Nucleus accumbens (tissue), 56 donors: Measurements from ENCODE around the gene KLRC2.
"Not testable (repeated sequence)": the region's sequence is repeated elsewhere in the genome, so short reads cannot be mapped to it uniquely, and the experiment has no call there.

Experiments used
- DNase-seq, 56 donors: peaks; one replicate each; lab custom pipeline; 2025; lab: John Stamatoyannopoulos, UW

Gene KLRC2

DNA sequence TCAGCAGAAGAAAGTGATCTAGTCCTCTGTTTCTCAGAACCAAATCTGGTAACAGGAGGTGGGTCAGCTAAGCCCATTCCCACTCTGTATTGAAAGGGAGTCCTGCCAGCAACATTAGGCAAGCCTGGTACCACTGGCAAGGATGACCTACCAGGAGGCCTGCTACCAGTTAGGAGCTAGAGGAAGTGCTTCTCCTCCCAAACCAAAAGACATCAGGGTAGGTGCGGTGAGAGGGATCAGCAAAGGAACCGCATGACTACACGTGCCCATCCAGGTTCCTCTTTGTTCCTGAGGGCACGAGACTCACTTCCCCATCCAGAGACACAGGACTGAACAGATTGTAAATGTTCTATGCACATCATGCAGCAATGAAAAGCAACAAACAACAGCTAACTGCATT is 29.1 kb downstream of the KLRC2 start:
- DNase-seq = no peak

DNA sequence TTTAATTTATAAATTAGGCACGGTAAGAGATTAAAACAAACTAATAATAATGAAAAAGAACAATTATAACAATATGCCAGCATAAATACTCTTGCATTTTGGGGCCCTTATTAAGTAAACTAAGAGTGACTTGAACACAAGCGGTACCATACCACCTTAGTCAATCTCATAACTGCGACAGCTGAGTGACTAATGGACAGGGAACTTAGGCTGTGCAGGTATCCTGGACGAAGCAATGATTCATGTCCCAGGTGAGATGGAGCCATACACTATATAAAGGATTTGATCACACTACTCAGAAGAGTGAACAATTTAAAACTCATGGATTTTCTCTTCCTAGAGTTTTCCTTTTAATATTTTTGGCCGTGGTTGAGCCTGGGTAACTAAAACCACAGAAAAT is 30.5 kb downstream of the KLRC2 start:
- no peak for DNase-seq

DNA sequence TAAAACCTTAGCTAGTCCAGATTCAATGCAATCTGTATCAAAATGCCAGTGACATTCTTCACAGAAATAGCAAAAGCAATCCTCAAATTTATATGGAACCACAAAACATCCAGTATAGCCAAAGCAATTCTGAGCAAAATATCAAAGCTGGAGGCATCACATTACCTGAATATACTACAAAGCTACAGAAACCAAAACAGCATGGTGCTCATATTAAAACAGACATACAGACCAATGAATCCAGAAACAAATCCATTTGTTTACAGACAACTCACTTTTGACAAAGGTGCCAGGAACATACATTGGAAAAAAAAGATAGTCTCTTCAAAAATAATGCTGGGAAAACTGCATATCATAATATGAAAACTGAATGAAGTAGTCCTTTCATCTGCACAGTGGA is 31.0 kb downstream of the KLRC2 start:
- DNase-seq = no peak

DNA sequence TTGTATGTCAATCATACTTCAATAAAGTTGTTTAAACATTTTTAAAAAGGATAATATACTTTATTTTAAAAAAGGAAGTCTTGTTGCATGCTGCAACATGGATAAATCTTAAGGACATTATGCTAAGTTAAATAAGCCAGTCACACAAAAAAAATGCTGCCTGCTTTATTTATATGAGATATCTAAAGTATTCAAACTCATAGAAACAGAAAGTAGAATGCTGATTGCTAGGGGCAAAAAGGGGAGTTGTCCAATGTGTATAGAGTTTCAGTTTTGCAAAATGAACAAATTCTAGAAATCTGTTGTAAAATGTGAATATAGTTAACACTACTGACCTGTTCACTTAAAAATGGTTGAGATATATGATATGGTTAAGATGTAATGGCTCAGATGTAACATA is 35.0 kb downstream of the KLRC2 start:
- no peak for DNase-seq

DNA sequence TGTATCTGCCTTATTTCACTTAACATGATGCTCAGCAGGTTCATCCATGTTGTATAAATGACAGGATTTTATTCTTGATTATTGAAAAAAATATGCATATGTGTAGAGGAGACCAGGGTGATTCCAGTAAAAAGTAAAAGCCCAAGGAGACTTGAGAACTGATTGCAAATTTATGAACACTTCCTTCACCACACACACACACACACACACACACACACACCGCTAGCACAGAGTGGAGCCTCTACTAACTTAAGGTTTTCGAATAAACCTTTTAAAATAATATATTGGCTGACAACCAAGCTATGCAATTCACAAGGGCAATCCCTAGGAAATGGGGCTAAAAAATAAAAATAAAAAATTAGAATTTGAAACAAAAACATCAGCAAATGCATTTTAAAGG is 37.6 kb downstream of the KLRC2 start:
- DNase-seq = no peak

DNA sequence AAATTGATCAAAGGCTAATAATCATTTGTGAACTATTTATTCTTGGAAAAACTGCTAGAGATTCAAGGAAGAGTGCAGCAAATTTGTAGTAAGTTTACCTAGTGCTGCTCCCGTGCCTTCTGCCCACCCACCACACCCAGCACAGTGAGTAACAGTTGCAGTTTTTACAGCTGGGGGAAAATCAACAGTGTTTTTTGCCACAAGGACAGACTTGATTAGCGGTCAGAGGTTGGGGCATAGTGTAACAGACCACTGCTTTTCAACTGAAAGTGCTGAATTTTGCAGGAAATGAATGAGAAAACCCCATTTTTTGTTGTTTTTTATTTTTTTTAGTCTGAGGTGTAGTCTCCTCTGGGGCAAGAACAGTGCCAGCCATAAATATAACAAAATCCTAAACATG is 38.5 kb downstream of the KLRC2 start:
- no peak for DNase-seq

DNA sequence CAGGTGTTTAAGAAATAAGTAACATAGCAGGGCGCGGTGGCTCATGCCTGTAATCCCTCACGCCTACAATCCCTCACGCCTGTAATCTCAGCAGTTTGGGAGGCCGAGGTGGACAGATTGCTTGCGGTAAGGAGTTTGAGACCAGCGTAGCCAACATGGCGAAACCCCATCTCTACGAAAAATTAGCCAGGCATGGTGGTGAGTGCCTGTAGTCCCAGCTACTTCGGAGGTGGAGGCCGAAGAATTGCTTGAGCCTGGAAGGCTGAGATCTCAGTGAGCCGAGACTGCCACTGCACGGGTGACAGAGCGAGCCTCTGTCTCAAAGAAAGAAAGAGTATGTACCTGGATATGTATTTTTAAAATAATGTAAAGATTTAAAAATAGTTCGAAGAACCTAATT is 39.6 kb downstream of the KLRC2 start:
- not testable (repeated sequence) for DNase-seq

DNA sequence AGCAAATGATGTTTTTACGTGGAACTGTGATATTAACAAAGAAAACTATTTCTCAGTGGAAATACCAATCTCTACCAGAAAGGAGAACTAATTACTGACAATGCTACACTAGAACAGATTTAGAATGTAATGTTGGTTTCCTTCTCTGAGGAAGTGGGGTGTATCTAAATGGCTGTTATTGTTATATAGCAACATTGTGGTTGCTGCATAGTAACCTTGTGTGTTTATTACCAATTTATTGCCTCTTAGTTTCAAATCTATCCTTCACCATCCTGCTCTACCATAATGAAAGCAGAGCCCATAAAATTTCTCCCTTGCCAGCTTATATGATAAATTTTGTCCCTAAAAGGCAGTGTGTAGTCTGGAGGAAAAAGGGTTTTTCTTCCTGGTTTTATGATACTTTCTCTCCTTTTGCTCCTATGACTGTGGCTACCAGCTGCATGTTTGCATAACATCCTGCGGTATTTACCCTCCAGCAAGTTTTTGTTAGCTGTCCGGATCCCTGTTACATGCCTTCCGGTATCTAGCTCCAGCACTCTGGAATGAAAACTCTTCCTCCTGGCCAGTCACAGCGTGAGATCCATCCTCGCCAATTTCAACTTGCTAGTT is 40.3 kb downstream of the KLRC2 start:
- no peak for DNase-seq

DNA sequence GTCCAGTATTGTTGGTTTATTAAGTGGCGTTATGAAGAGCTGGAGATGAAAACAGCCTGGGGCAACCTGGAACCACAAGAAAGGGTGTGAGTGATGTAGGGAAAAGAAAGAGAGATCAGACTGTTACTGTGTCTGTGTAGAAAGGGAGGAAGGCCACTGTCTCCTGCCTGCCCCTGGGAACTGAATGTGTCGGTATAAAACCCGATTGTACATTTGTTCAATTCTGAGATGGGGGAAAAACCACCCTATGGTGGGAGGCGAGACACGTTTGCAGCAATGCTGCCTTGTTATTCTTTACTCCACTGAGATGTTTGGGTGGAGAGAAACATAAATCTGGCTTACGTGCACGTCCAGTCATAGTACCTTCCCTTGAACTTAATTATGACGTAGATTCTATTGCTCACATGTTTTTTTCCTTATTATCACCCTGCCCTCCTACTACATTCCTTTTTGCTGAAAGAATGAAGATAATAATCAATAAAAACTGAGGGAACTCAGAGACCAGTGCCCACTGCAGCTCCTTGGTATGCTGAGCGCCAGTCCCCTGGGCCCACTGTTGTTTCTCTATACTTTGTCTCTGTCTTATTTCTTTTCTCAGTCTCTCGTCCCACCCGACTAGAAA is 41.2 kb downstream of the KLRC2 start:
- DNase-seq = not testable (repeated sequence)

DNA sequence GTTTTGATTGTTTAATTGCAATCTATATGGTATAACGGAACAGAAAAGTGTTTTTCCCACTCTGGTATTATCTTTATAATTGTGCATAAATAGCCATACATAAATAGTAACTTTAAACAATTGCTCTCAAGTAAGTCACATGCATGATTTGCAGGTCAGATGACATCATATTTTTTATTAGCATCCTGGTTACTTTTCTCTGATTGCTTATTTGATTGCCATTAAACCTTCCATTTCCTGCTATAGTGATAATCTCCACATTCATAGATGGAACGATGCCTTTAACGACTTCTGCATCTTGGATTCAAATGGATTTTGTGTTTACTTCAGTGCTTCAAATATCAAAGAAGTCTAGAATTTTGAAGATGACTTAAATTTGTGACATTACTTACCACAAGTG is 42.5 kb downstream of the KLRC2 start:
- DNase-seq = no peak

DNA sequence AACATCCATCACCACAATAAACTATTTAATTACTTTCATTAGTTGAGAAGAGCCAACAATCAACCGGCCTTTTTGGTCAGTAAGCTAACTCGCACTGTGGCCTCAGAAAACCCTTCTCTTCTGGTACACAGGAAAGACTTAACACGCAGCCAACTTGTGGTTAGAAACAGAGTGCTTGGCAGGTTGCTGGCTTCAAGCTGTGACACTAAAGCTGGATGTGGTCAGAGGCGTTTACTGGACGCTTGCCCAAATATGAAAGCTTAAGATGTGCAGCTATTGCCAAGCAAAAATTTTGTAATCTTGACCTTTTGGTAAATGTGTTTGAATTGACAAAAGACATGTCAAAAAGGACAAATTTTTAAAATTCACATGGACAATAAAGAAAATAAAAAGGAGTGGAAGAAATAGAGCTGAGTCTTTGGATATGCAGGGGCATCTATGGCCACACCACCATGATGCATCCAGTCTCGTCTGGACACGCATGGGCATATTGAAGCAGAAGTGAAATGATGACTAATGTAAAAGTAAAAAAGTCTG is 43.3 kb downstream of the KLRC2 start:
- DNase-seq = peak in 1 of 56 donors; percentile 17

DNA sequence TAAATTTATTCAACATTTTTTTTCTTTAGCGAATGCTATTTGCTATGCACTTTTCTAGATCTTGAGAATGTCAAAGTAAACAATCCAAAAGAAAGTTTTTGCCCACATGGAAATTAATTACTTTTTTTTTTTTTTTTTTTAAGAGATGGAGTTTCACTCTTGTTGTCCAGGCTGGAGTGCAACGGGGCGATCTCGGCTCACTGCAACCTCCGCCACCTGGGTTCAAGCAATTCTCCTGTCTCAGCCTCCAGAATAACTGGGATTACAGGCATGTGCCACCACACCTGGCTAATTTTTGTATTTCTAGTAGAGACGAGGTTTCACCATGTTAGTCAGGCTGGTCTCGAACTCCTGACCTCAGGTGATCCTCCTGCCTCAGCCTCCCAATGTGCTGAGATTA is 44.8 kb downstream of the KLRC2 start:
- DNase-seq = not testable (repeated sequence)

DNA sequence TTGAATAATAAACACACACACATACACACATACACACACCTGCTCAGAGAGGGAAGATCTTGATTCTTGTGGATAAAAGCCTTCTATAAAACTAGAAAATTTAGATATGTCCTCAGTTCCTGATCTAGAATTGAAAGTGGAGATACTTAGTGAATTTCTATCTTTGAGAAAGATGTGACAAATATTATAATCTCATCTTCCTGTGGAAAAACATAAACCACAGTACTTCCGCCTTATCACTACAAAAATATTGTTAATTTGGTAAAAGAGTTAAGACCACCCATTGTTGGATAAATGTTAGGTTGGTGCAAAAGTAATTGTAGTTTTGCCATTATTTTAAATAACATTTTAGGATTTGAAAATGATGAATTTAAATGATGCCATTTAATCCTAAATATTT is 45.9 kb downstream of the KLRC2 start, which contains the start of gene KLRK1:
TSS of gene KLRK1 (minus strand) at position 138 of the 400 bp plus-strand sequence. CDS start 1,231 bp downstream, outside the sequence.
- DNase-seq = no peak

DNA sequence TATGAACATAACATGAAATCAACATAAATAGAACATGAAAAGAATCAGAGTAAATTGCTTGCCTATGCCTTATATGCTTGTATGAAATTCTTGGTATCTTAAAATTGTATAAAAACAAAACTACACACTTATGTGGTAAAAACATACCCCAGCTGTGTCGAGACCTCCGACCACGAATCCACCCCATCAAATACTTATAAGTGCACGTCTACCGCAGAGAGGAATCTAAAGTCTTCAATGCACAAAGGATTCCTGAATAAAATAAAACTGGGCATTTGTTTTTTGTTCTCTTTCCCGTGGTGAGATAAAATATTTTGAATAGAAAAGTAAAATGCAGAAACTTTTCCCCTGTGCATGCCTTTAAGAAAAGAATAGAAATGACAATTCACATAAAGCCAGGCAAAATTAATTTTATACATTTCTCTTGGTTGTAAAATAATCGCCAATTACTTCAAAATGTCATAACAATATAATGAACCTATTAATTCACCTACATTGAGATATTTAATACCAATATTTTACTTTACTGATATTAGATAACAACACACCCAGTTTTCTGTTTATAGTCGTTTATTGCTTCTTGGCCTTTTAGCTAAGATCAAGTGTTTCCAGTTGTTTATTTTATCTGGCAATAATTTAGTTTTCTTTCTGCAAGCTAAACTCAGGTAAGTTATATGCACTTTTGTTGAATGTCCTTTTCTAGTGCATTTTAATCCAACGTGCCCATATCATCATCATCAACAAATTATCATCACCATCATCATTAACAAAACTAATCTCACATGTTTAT is 47.0 kb downstream of the KLRC2 start:
- no peak for DNase-seq

DNA sequence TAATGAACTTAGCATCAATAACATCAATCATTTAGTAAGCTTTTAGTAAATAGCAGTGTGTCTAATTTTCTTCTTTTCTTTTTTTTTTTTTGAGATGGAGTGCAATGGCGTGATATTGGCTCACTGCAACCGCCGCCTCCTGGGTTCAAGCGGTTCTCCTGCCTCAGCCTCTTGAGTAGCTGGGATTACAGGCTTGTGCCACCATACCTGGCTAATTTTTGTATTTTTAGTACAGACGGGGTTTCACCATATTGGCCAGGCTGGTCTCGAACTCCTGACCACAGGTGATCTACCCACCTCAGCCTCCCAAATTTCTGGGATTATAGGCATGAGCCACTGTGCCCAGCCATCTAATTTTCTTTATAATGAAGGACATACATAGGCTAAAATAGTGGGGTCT is 48.3 kb downstream of the KLRC2 start:
- not testable (repeated sequence) for DNase-seq

DNA sequence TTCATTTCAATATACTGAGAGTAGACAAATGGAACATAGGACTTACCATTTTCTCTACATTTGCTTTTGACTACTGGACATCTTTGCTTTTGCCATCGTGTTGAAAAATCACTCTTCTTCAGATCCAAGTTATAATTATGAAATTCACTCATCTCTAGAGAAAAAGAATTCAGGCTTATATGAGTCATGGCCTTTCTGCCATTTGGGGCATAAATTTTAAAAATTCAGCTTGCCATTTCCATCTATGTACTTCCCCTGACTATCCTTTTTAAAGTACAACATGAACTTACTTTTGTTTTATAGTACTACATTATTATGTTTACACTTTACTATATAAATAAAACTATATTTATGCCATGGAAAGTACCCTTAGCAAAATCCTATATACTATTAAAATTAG is 49.0 kb downstream of the KLRC2 start:
- DNase-seq = no peak

DNA sequence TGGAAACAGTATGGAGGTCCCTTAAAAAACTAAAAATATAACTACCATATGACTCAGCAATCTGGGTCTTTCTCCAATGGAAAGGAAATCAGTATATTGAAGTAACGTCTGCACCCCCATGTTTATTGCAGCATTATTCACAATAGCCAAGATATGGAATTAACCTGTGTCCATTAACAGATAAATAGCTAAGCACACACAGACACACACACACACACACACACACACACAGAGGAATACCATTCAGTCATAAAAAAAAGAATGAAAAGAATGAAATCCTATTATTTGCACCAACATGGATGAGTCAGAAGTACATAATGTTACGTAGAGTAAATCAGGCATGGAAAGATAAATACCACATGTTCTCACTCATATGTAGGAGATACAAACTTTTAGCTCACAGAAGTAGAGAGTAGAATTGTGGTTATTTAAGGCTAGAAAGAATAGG is 50.6 kb downstream of the KLRC2 start:
- DNase-seq = no peak

DNA sequence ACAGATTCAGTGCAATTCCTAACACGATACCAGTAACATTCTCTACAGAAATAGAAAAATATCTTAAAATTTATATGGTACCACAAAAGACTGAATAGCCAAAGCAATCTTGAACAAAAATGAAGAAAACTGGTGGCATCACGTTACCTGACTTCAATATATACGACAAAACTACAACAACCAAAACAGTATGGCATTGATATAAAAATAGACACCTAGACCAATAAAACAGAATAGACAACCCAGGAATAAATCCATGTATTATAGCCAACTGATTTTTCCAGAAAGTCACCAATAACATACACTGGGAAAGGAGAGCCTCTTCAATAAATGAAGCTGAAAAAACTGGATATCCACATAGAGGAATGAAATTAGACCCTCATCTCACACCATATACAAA is 51.6 kb downstream of the KLRC2 start:
- DNase-seq = no peak

DNA sequence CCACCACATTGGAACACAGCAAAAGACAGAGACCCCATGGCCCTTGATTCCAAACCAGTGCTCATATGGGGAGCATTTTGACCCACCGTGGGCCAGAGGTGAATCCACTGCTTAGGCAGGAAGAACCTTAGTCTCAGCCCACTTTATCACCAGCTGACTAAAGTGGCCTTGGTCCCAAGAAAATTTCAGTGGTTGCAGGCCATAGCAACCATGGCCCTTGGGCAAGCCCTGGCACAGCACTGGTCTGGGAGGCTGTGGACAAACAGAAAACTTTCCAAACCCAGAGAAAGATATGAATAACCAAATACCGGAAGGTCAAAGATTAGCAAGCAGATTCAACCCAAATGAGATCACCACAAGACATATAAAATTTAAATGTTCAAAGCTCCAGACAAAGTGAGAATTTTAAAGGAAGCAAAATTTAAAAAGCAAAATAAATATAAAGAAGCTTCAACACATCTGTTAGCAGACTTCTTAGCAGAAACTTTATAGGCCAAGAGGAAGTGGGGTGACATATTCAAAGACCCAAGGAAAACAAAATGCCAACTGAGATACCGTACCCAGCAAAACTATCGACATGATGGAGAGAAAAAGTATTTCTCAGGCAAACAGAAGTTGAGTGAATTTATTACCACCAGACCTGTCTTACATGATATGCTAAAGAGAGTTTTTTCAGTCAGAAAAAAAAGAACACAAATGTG is 53.7 kb downstream of the KLRC2 start:
- no peak for DNase-seq
